CD4-positive, alpha-beta T cell (primary cell): ENCODE results near the gene NUP42. TPM values are rescaled to one million over a fixed set of nuclear protein-coding genes. Genes with fewer than 3 reads are reported as not detected.
"Not testable (repeated sequence)": the region's sequence is repeated elsewhere in the genome, so short reads cannot be mapped to it uniquely, and the experiment has no call there.

Source experiments
- ATAC-seq: fragments of 200-7000 bp; cut with Tn5 transposase; one replicate; pipeline ENCODE4 v1.10.0; 2022; ENCODE audit warnings: mild to moderate bottlenecking; ENCODE audit not compliant: poor library complexity
- CTCF ChIA-PET: fragments of 350-600 bp; sonication (Branson Sonifier 250); formaldehyde crosslinking; loops from one replicate; lab custom pipeline; 2021; ENCODE audit warnings: antibody characterized with exemption, inconsistent platforms; lab: Charles Lee
- POLR2A ChIA-PET: fragments of 350-600 bp; sonication (Branson Sonifier 250); formaldehyde crosslinking; loops from one replicate; lab custom pipeline; 2021; ENCODE audit warnings: antibody characterized with exemption, inconsistent platforms; lab: Charles Lee
- DNase-seq, 14 experiments: peaks; one replicate each; pipeline ENCODE4 v3.0.0-alpha.2; 2013 to 2020; ENCODE audit warnings: mixed read lengths in 2 of 14
- H3K27ac ChIP-seq, 2 donors: one replicate each; pipeline versions ENCODE4 v1.5.1 to v1.7.0; 2013; ENCODE audit warnings: low read length in 2 of 2, low read depth in 1 of 2, mild to moderate bottlenecking in 1 of 2
- H3K27me3 ChIP-seq, 2 experiments: 1 replicate in 1 of 2; 2 replicates in 1 of 2; pipeline versions ENCODE4 v1.6.1 to v1.7.0; 2013; ENCODE audit warnings: low read length in 2 of 2, control low read depth in 1 of 2, mild to moderate bottlenecking in 1 of 2, moderate library complexity in 1 of 2; ENCODE audit not compliant: insufficient read depth in 2 of 2, control insufficient read depth in 1 of 2
- H3K36me3 ChIP-seq: one replicate; pipeline ENCODE4 v1.6.1; 2013; ENCODE audit warnings: low read length, control low read depth; ENCODE audit not compliant: insufficient read depth
- H3K4me1 ChIP-seq: one replicate; pipeline ENCODE4 v1.6.1; 2013; ENCODE audit warnings: low read length, control low read depth; ENCODE audit not compliant: insufficient read depth
- H3K4me3 ChIP-seq: one replicate; pipeline ENCODE4 v1.5.1; 2013; ENCODE audit warnings: mild to moderate bottlenecking, low read length, moderate library complexity
- H3K9me3 ChIP-seq, 2 experiments: 1 replicate in 1 of 2; 2 replicates in 1 of 2; pipeline versions ENCODE4 v1.6.1 to v1.7.0; 2013; ENCODE audit warnings: low read length in 2 of 2, mild to moderate bottlenecking in 2 of 2, control low read depth in 1 of 2, moderate library complexity in 1 of 2; ENCODE audit not compliant: control insufficient read depth in 1 of 2, insufficient read depth in 1 of 2
- H3K27ac Mint-ChIP-seq: one replicate; pipeline ENCODE4 v1.8.0; 2020; ENCODE audit warnings: mixed read lengths
- H3K27me3 Mint-ChIP-seq: one replicate; pipeline ENCODE4 v1.8.0; 2021; ENCODE audit warnings: mixed read lengths
- H3K36me3 Mint-ChIP-seq: one replicate; pipeline ENCODE4 v1.8.0; 2021; ENCODE audit warnings: low read depth, mixed read lengths
- H3K4me1 Mint-ChIP-seq: one replicate; pipeline ENCODE4 v1.8.0; 2021; ENCODE audit warnings: low read depth, mixed read lengths
- H3K4me3 Mint-ChIP-seq: one replicate; pipeline ENCODE4 v1.8.0; 2020; ENCODE audit warnings: mild to moderate bottlenecking, mixed read lengths
- H3K9me3 Mint-ChIP-seq: one replicate; pipeline ENCODE4 v1.8.0; 2020; ENCODE audit warnings: mixed read lengths
- CTCF ChIP-seq: fragments of 200-600 bp; IDR thresholded peaks from one replicate; pipeline ENCODE4 v1.8.0; 2022; ENCODE audit warnings: antibody characterized with exemption, mild to moderate bottlenecking
- intact Hi-C, 2 experiments: fragments of 100-400 bp; cut with DNase I in 1 of 2; cut with micrococcal nuclease in 1 of 2; formaldehyde crosslinking; loops; one replicate each; pipeline versions ENCODE4 v1.15.1 to v1.9.0; 2023 to 2025; cut with DNase I, micrococcal nuclease
- total RNA-seq, 174 experiments: library from RNA in 2 of 174; stranded (reverse) in 2 of 174; gene quantifications; one replicate each; pipeline ENCODE4 v1.2.3 and lab custom pipeline; 2021 to 2026

The NUP42 gene
- total RNA-seq, 2 experiments from 2014 or later = 19.4 to 20.1 TPM

DNA sequence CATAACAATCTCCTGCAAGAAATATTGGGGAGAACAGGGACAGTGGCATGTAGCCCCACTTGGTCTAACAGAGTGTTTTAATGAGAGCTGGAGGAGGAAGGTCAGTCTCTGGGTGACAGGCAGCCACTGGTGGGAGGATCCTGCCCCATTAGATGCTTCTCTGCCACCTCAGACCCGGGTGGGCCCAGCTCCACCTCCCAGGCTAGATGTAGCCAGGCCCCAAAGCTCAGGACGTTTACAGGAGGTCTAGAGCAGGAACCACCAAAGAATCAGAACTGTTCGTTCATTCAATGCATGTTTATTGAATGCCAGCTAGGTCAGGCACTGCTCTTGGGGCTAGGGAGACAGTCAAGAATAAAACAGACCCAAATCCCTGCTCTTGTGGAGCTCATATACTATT, 36.3 kb downstream of the NUP42 start:
- H3K4me1 Mint-ChIP-seq = no peaks in the 10 kb centered on the region
- DNase-seq (no peak), ATAC-seq (no peak)
- TF ChIP-seq CTCF = no peak
- intact Hi-C loops = no loop called here
- H3K36me3 ChIP-seq = no peaks in the 10 kb centered on the region
- no peaks in the 10 kb centered on the region for H3K36me3 Mint-ChIP-seq
- H3K9me3 ChIP-seq = no peaks in the 10 kb centered on the region
- H3K27ac Mint-ChIP-seq = no peak overlapping the region
- H3K9me3 Mint-ChIP-seq = no peaks in the 10 kb centered on the region
- H3K27me3 Mint-ChIP-seq = peaks cover 13% of the 10 kb centered on the region
- H3K4me3 ChIP-seq = no peak overlapping the region
- H3K27me3 ChIP-seq = peaks cover 0 to 4% of the 10 kb centered on the region in 2 experiments
- H3K4me1 ChIP-seq = no peaks in the 10 kb centered on the region
- no peak overlapping the region for H3K27ac ChIP-seq
- ChIA-PET CTCF (no interaction called here), POLR2A (no interaction called here)
- no peak overlapping the region for H3K4me3 Mint-ChIP-seq

- Mint-ChIP-seq H3K4me3 (no peak overlapping the region), H3K27ac (no peak overlapping the region), H3K36me3 (no peaks in the 10 kb centered on the region), H3K9me3 (no peaks in the 10 kb centered on the region), H3K27me3 (peaks cover 13% of the 10 kb centered on the region), H3K4me1 (no peaks in the 10 kb centered on the region)
- Histone ChIP-seq H3K4me1 (no peaks in the 10 kb centered on the region), H3K27ac (no peak overlapping the region), H3K27me3 (no peaks in the 10 kb centered on the region), H3K36me3 (no peaks in the 10 kb centered on the region), H3K4me3 (no peak overlapping the region), H3K9me3 (no peaks in the 10 kb centered on the region)
- intact Hi-C loops = no loop called here
- ATAC-seq = no peak
- no peak for DNase-seq
- TF ChIP-seq CTCF = no peak
- ChIA-PET POLR2A (no interaction called here), CTCF (no interaction called here)
Observed at GRCh38 chr7:23220690-23221305, 39.0 kb downstream of the NUP42 start.

DNA sequence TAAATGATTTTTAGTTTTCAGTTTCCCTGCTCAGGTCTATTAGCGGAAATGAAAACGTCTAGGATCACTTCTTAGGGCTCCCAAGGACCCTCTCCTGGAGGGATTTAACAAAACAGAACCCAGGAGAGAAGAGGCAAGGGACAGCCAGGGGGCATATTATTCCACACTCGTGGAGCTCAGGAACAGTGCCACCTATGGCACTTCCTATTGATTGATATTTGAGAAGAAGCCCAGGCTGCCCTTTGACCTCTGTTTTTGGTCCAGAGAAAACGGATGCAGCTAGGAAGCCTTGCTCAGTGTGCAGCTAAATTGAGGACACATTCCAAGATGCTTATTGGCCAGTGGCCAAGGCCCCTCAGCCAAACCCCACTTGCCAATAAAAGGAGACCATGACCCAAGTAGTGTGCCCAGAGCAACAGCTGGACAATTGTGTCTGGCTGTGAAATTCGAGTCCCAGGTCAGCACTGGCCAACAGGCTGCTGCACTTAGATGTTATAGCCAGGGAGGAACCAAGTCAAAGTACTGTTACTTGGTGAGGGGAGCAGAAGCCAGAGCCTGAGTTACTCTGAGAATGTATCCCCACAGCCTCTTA, 40.7 kb downstream of the NUP42 start:
- ChIA-PET CTCF (no interaction called here), POLR2A (no interaction called here)
- Histone ChIP-seq H3K36me3 (no peaks in the 10 kb centered on the region), H3K4me3 (no peak overlapping the region), H3K4me1 (no peaks in the 10 kb centered on the region), H3K27me3 (no peaks in the 10 kb centered on the region), H3K9me3 (no peaks in the 10 kb centered on the region), H3K27ac (no peak overlapping the region)
- H3K27me3 Mint-ChIP-seq = peaks cover 10% of the 10 kb centered on the region
- no peak for TF ChIP-seq CTCF
- H3K9me3 Mint-ChIP-seq = no peaks in the 10 kb centered on the region
- no peak overlapping the region for H3K4me3 Mint-ChIP-seq
- no peaks in the 10 kb centered on the region for H3K36me3 Mint-ChIP-seq
- no peak overlapping the region for H3K27ac Mint-ChIP-seq
- H3K4me1 Mint-ChIP-seq = no peaks in the 10 kb centered on the region
- DNase-seq = no peak
- intact Hi-C loops = no loop called here
- no peak for ATAC-seq

GRCh38 chr7:23224364-23224763, 42.5 kb downstream of the NUP42 start:
- H3K4me3 Mint-ChIP-seq, H3K9me3 Mint-ChIP-seq, H3K27me3 ChIP-seq, H3K27ac ChIP-seq, DNase-seq, H3K27ac Mint-ChIP-seq, CTCF ChIA-PET, ATAC-seq, H3K36me3 Mint-ChIP-seq, H3K4me1 ChIP-seq, H3K27me3 Mint-ChIP-seq, POLR2A ChIA-PET, H3K4me3 ChIP-seq, H3K9me3 ChIP-seq, intact Hi-C loops, H3K36me3 ChIP-seq, H3K4me1 Mint-ChIP-seq: not testable (repeated sequence)
